HepG2 (cell line): ENCODE data around the gene CRAMP1. TPM values are rescaled to one million over a fixed set of nuclear protein-coding genes. Genes with fewer than 3 reads are reported as not detected.

Experiments
- ATF4 ChIP-seq, 2 experiments: fragments of 450-650 bp in 1 of 2; sonication (generic) in 1 of 2; formaldehyde crosslinking; IDR thresholded peaks; 2 replicates each; pipeline versions ENCODE4 v1.5.0 to v1.8.0; 2020 to 2022; ENCODE audit warnings: mild to moderate bottlenecking in 1 of 2, missing genetic modification reagents in 1 of 2
- HDAC1 ChIP-seq: sonication (generic); formaldehyde crosslinking; IDR thresholded peaks from 2 replicates; pipeline ENCODE4 v1.5.1; 2020; ENCODE audit warnings: mild to moderate bottlenecking, missing genetic modification reagents
- KLF16 ChIP-seq, 2 experiments: sonication (generic) in 1 of 2; formaldehyde crosslinking in 1 of 2; IDR thresholded peaks; 2 replicates each; pipeline versions ENCODE4 v1.6.1 to v1.8.0; 2016 to 2023; ENCODE audit warnings: missing genetic modification reagents in 2 of 2, missing compliant biosample characterization in 1 of 2
- MAF1 ChIP-seq: sonication (generic); formaldehyde crosslinking; IDR thresholded peaks from 2 replicates; pipeline ENCODE4 v1.5.0; 2020; ENCODE audit warnings: missing genetic modification reagents, borderline replicate concordance
- MAFK ChIP-seq, 2 experiments: IDR thresholded peaks in 1 of 2; conservative IDR thresholded peaks in 1 of 2; 2 replicates each; pipeline ENCODE4 v1.6.1; 2011; ENCODE audit warnings: improper control_type of control experiment in 2 of 2, low read length in 2 of 2
- MTF1 ChIP-seq: sonication (generic); formaldehyde crosslinking; IDR thresholded peaks from 2 replicates; pipeline ENCODE4 v1.5.0; 2020; ENCODE audit warnings: missing genetic modification reagents
- PCBP2 ChIP-seq: fragments of 200-400 bp; formaldehyde crosslinking; optimal IDR thresholded peaks from 2 replicates; pipeline ENCODE3; 2018; ENCODE audit warnings: low read length, low read depth; ENCODE audit not compliant: poor library complexity, severe bottlenecking
- STAT5B ChIP-seq: sonication (generic); formaldehyde crosslinking; IDR thresholded peaks from 2 replicates; pipeline ENCODE4 v1.4.0; 2020; ENCODE audit warnings: missing genetic modification reagents
- ZBTB14 ChIP-seq: sonication (generic); formaldehyde crosslinking; IDR thresholded peaks from 2 replicates; pipeline ENCODE4 v1.4.0; 2020; ENCODE audit warnings: missing genetic modification reagents
- ZNF3 ChIP-seq: IDR thresholded peaks from 2 replicates; pipeline ENCODE4 v1.7.0; 2017; ENCODE audit warnings: inconsistent platforms
- ZNF367 ChIP-seq: sonication (generic); formaldehyde crosslinking; IDR thresholded peaks from 2 replicates; pipeline ENCODE4 v1.4.0; 2020; ENCODE audit warnings: missing genetic modification reagents, borderline replicate concordance
- ZNF557 ChIP-seq: sonication (generic); formaldehyde crosslinking; IDR thresholded peaks from 2 replicates; pipeline ENCODE4 v1.4.0; 2020; ENCODE audit warnings: missing genetic modification reagents
- ZNF674 ChIP-seq: sonication (generic); formaldehyde crosslinking; IDR thresholded peaks from 2 replicates; pipeline ENCODE4 v1.5.0; 2020; ENCODE audit warnings: low read depth, mild to moderate bottlenecking, missing genetic modification reagents
- ZNF7 ChIP-seq: IDR thresholded peaks from 2 replicates; pipeline ENCODE4 v1.6.1; 2016; ENCODE audit warnings: missing biosample characterization, missing genetic modification reagents
- ZNF792 ChIP-seq: IDR thresholded peaks from 2 replicates; pipeline ENCODE4 v1.6.1; 2016
- ZNF83 ChIP-seq: sonication (generic); formaldehyde crosslinking; IDR thresholded peaks from 2 replicates; pipeline ENCODE4 v1.4.0; 2020; ENCODE audit warnings: missing genetic modification reagents, mild to moderate bottlenecking, borderline replicate concordance
- polyA plus RNA-seq, 8 experiments: library from polyadenylated mRNA; depleted of rRNA in 3 of 8; stranded (reverse) in 7 of 8; unstranded in 1 of 8; fragments of >200 nt; fragmentation: Illumina TruSeq in 4 of 8; extraction: Trizol in 4 of 8; gene quantifications; 2 replicates each; pipeline versions ENCODE4 v1.2.1 to v1.2.3, GENCODE V29; 2011 to 2016; ENCODE audit warnings: low read depth in 4 of 8, missing spikeins in 1 of 8, mixed read lengths in 1 of 8; ENCODE audit not compliant: insufficient read depth in 1 of 8
- total RNA-seq, 5 experiments: library from RNA; depleted of rRNA; stranded (reverse); fragments of >200 nt; fragmentation: Illumina TruSeq; extraction: Trizol; gene quantifications; 2 replicates each; pipeline ENCODE4 v1.2.3, GENCODE V29; 2016; ENCODE audit warnings: low read depth in 1 of 5
- TF ChIP-seq, protein P1 (sequence below): IDR thresholded peaks from 2 replicates; pipeline ENCODE4 v1.6.1; 2016; ENCODE audit warnings: low read depth, control low read depth
- TF ChIP-seq, protein P2 (sequence below): sonication (generic); formaldehyde crosslinking; IDR thresholded peaks from 2 replicates; pipeline ENCODE4 v1.8.0; 2022; ENCODE audit warnings: mild to moderate bottlenecking, missing genetic modification reagents
- TF ChIP-seq, protein P3 (sequence below): sonication (generic); formaldehyde crosslinking; IDR thresholded peaks from 2 replicates; pipeline ENCODE4 v1.5.1; 2020; ENCODE audit warnings: mild to moderate bottlenecking, missing genetic modification reagents, borderline replicate concordance
- TF ChIP-seq, protein P4 (sequence below): sonication (generic); formaldehyde crosslinking; IDR thresholded peaks from 2 replicates; pipeline ENCODE4 v1.4.0; 2020; ENCODE audit warnings: missing genetic modification reagents

CRAMP1 gene
- total and polyA plus RNA-seq, 2 of the 13 experiments (the other 11 are each of a cell fraction or from before 2014, with no cell fraction given) = 6.8 to 9.7 TPM

- TF ChIP-seq ZBTB14 (CRISPR knock-in tag) (peak; percentile 57), MAF1 (CRISPR knock-in tag) (peak; percentile 85; the same call in 1 of the 2 replicates), PCBP2 (no peak), ZNF83 (CRISPR knock-in tag) (no peak; the same call in 1 of the 2 replicates), HDAC1 (peak; percentile 90), ZNF367 (CRISPR knock-in tag) (peak; percentile 76; the same call in 1 of the 2 replicates), KLF16 (CRISPR knock-in tag; IDR thresholded peaks at IDR 0.05) (peak in 1 of 2 experiments; percentile 55; a peak in 2 of 4 replicates), STAT5B (CRISPR knock-in tag) (no peak), ZNF3 (CRISPR knock-in tag) (no peak), ZNF792 (CRISPR knock-in tag) (no peak; the same call in 1 of the 2 replicates), MTF1 (no peak), ZNF674 (0 out of 2 replicates have a peak, but pooled peaks have one; percentile 23), MAFK (conservative IDR thresholded peaks at IDR 0.05 in 1 of 2, IDR thresholded peaks at IDR 0.05 in 1 of 2; ENCODE audit: low read length in 2 of 2) (no peak), ATF4 (CRISPR knock-in tag; IDR thresholded peaks at IDR 0.05) (0 out of 4 replicates have a peak, but pooled peaks of 1 of the 2 experiments have one; percentile 50), ZNF557 (CRISPR knock-in tag) (no peak), ZNF7 (no peak)
- TF ChIP-seq, protein P1, sequence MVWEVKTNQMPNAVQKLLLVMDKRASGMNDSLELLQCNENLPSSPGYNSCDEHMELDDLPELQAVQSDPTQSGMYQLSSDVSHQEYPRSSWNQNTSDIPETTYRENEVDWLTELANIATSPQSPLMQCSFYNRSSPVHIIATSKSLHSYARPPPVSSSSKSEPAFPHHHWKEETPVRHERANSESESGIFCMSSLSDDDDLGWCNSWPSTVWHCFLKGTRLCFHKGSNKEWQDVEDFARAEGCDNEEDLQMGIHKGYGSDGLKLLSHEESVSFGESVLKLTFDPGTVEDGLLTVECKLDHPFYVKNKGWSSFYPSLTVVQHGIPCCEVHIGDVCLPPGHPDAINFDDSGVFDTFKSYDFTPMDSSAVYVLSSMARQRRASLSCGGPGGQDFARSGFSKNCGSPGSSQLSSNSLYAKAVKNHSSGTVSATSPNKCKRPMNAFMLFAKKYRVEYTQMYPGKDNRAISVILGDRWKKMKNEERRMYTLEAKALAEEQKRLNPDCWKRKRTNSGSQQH = 0 out of 2 replicates have a peak, but pooled peaks have one; percentile 23
- TF ChIP-seq, protein P2, sequence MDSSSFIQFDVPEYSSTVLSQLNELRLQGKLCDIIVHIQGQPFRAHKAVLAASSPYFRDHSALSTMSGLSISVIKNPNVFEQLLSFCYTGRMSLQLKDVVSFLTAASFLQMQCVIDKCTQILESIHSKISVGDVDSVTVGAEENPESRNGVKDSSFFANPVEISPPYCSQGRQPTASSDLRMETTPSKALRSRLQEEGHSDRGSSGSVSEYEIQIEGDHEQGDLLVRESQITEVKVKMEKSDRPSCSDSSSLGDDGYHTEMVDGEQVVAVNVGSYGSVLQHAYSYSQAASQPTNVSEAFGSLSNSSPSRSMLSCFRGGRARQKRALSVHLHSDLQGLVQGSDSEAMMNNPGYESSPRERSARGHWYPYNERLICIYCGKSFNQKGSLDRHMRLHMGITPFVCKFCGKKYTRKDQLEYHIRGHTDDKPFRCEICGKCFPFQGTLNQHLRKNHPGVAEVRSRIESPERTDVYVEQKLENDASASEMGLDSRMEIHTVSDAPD = no peak
- TF ChIP-seq, protein P3, sequence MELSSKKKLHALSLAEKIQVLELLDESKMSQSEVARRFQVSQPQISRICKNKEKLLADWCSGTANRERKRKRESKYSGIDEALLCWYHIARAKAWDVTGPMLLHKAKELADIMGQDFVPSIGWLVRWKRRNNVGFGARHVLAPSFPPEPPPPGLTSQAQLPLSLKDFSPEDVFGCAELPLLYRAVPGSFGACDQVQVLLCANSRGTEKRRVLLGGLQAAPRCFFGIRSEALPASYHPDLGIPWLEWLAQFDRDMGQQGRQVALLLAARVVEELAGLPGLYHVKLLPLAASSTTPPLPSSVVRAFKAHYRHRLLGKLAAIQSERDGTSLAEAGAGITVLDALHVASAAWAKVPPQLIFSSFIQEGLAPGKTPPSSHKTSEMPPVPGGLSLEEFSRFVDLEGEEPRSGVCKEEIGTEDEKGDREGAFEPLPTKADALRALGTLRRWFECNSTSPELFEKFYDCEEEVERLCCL (CRISPR knock-in tag) = no peak
- TF ChIP-seq, protein P4, sequence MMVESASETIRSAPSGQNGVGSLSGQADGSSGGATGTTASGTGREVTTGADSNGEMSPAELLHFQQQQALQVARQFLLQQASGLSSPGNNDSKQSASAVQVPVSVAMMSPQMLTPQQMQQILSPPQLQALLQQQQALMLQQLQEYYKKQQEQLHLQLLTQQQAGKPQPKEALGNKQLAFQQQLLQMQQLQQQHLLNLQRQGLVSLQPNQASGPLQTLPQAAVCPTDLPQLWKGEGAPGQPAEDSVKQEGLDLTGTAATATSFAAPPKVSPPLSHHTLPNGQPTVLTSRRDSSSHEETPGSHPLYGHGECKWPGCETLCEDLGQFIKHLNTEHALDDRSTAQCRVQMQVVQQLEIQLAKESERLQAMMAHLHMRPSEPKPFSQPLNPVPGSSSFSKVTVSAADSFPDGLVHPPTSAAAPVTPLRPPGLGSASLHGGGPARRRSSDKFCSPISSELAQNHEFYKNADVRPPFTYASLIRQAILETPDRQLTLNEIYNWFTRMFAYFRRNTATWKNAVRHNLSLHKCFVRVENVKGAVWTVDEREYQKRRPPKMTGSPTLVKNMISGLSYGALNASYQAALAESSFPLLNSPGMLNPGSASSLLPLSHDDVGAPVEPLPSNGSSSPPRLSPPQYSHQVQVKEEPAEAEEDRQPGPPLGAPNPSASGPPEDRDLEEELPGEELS (CRISPR knock-in tag) = no peak
These were observed 1.9 kb upstream of the CRAMP1 start (continued) for GRCh38 chr16:1610071-1610898.
